Mesodermal cell (in vitro differentiated cells): ENCODE data around the gene ZNF831. TPM values are rescaled to one million over a fixed set of nuclear protein-coding genes. Genes with fewer than 3 reads are reported as not detected.

Experiments
- H3K27ac ChIP-seq: 2 replicates; pipeline ENCODE4 v1.7.0; 2013; ENCODE audit warnings: mild to moderate bottlenecking, low read depth, low read length, moderate library complexity; ENCODE audit not compliant: severe bottlenecking
- H3K36me3 ChIP-seq: 2 replicates; pipeline ENCODE4 v1.7.1; 2013; ENCODE audit warnings: mild to moderate bottlenecking, low read length, moderate library complexity; ENCODE audit not compliant: control insufficient read depth, insufficient read depth
- H3K4me1 ChIP-seq: one replicate; pipeline ENCODE4 v1.7.1; 2013; ENCODE audit warnings: mild to moderate bottlenecking, low read length; ENCODE audit not compliant: insufficient read depth, control insufficient read depth, poor library complexity, severe bottlenecking
- H3K4me3 ChIP-seq: 2 replicates; pipeline ENCODE4 v1.7.0; 2013; ENCODE audit warnings: low read length, control low read depth, mild to moderate bottlenecking; ENCODE audit not compliant: insufficient read depth, poor library complexity, severe bottlenecking; ENCODE audit errors: extremely low read depth
- H3K9me3 ChIP-seq: 2 replicates; pipeline ENCODE4 v1.7.1; 2013; ENCODE audit warnings: mild to moderate bottlenecking, low read length, moderate library complexity; ENCODE audit not compliant: control insufficient read depth
- WGBS, 2 experiments: methylation state at CpG; one replicate each; pipeline ENCODE4 v1.1.5; 2013; ENCODE audit warnings: missing lambda C conversion rate in 2 of 2; ENCODE audit not compliant: insufficient coverage in 2 of 2; 5-methylcytosine and 5-hydroxymethylcytosine counted together
- polyA plus RNA-seq, 2 experiments: library from polyadenylated mRNA; stranded (reverse); fragments of 50-300 nt; gene quantifications; one replicate each; pipeline ENCODE4 v1.2.3, GENCODE V29; 2013

ZNF831 gene
- polyA plus RNA-seq (2013, experiment 1 of 2) = not detected
- not detected for polyA plus RNA-seq (2013, experiment 2 of 2)

DNA sequence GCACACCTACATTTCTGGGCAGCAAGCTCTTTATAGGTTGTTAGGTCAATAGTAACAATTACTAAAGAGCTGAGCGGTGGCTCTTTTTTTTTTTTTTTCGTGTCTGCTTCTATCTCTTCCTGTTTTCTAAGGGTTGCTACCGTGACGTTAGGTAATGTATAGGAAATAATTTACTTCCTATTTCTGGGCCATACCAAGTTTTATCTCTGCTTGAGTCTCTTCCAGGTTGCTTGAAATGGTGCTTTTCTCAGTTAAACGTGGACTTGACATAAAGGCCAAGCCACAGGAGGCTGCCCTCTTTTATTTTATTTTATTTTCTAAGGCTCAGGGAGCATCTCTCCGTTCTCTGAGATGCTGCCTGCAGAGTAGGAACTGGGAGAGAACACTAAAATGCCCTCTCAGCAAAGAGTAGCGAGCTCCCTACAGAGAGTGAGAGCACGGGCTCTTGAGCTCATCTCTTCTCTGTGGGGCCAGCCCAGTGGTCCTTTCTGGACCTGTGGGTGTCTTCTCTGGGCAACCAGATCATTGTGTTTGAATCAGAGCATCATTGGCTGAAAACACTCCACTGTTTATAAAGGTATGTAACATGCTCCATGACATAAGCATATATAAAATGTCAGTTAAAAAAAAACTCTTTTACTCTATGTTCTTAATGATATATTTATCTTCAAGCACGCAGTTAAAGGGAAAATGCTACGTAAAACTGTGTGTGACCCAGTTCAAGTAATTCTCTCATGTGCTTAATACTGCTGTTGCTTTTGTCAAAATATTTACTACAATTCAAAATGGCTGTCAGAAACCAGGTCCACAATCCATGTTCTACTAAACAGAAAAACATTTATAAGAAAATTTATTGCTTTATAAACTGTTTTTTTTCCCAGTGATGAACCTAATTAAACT is at the start of gene ZNF831:
Gene ZNF831, plus strand, starts transcription at position 191 of the 900 bp plus-strand sequence. CDS start 27,199 bp downstream, outside the sequence.
- Histone ChIP-seq H3K4me1 (no peaks in the 10 kb centered on the region), H3K9me3 (no peaks in the 10 kb centered on the region), H3K27ac (no peak within 1 kb of the TSS), H3K36me3 (no peaks in the 10 kb centered on the region), H3K4me3 (no peak within 1 kb of the TSS)
- WGBS, 2 experiments = 81 to 94% methylated on average over 2 to 3 of the region's 10 CpGs

DNA sequence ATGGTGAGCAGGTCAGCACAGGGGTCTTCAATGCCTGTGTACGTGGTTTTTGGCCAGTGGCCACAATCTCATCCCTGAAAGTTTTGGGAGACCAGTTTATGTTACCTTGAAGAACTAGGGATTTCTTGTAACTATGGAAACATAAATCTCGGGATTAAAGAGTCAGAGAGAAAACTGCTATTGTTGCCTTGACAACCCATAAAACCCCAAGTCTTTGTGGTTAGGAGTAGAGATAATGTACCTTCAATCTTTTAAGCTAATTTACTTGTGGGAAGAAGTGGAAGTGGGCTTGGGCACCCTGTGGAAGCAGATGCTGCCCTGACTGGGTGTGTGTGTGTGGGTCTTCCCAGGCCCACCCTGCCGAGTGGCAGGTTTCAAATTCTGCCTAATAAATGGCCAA is 46.1 kb upstream of the ZNF831 start:
- peaks cover 10% of the 10 kb centered on the region for H3K9me3 ChIP-seq
- H3K36me3 ChIP-seq = no peaks in the 10 kb centered on the region
- WGBS, 2 experiments = 77 to 91% methylated on average over 1 to 2 of the region's 3 CpGs
- no peaks in the 10 kb centered on the region for H3K4me1 ChIP-seq
- no peak overlapping the region for H3K4me3 ChIP-seq
- H3K27ac ChIP-seq = no peak overlapping the region

DNA sequence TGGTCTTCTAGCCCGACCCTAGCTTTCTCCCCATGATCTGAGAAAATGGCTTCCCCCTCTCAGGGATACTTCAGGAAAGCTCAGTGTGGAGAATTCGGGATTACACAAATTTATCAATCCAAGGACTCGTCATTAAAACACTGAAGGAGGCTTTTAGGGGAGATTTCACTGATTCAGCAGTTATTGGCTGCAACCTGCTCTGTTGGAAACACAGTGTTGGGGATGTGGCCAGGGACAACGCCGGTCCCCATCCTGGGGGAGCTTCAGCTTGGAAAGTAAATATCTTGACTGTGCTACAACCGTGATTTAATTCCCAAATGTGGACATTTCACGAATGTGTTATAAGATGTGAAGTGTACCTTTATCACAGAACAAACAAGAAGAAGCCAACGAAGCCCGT is 44.8 kb upstream of the ZNF831 start:
- H3K36me3 ChIP-seq = no peaks in the 10 kb centered on the region
- H3K27ac ChIP-seq = no peak overlapping the region
- no peak overlapping the region for H3K4me3 ChIP-seq
- H3K9me3 ChIP-seq = peaks cover 10% of the 10 kb centered on the region
- WGBS, 2 experiments = 82 to 95% methylated on average over 4 to 5 of the region's 9 CpGs
- no peaks in the 10 kb centered on the region for H3K4me1 ChIP-seq

DNA sequence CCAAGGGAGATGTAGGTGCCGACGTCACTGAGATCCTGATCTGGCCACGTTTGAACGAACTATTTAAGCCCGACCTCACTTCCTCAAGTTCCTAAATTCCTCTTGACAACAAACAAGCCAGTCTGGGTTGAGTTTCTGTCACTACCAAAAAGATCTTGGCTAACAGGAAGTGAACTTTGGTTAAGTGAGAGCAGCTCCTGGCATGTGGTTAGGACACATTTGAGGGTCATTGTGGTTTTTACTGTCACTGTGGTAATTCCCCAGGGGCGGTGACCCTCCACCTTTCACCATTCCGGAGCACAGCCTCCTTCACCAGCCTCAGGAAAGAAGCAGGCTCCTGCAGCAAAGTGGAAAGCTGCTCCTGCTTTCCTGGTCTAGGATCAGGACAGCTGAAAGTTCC is 43.1 kb upstream of the ZNF831 start:
- WGBS, 2 experiments = 81 to 86% methylated on average over 5 to 7 of the region's 7 CpGs
- H3K9me3 ChIP-seq = peaks cover 10% of the 10 kb centered on the region
- H3K27ac ChIP-seq = no peak overlapping the region
- H3K36me3 ChIP-seq = no peaks in the 10 kb centered on the region
- H3K4me3 ChIP-seq = no peak overlapping the region
- H3K4me1 ChIP-seq = no peaks in the 10 kb centered on the region

DNA sequence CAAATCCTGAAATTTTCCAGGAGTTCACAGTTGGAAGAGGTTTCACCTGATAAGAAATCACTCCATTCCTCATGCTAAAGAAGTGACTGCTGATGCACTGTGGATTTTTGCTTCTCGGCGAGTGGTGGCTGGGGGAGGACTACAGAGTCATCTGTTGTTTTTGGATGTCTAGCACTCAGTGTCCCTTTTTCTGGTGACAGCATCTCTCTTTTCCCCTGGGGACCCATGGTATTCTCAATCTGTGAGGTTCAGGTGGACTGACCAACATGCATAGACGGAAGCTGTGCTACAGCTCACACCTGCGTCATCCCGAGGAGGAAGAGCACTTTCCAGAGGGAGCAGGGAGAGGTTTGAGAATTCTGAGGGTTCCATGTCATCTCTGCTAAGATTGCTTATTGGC is 42.7 kb upstream of the ZNF831 start:
- H3K27ac ChIP-seq = no peak overlapping the region
- 94 to 98% methylated on average over 3 to 5 of the region's 5 CpGs for WGBS, 2 experiments

DNA sequence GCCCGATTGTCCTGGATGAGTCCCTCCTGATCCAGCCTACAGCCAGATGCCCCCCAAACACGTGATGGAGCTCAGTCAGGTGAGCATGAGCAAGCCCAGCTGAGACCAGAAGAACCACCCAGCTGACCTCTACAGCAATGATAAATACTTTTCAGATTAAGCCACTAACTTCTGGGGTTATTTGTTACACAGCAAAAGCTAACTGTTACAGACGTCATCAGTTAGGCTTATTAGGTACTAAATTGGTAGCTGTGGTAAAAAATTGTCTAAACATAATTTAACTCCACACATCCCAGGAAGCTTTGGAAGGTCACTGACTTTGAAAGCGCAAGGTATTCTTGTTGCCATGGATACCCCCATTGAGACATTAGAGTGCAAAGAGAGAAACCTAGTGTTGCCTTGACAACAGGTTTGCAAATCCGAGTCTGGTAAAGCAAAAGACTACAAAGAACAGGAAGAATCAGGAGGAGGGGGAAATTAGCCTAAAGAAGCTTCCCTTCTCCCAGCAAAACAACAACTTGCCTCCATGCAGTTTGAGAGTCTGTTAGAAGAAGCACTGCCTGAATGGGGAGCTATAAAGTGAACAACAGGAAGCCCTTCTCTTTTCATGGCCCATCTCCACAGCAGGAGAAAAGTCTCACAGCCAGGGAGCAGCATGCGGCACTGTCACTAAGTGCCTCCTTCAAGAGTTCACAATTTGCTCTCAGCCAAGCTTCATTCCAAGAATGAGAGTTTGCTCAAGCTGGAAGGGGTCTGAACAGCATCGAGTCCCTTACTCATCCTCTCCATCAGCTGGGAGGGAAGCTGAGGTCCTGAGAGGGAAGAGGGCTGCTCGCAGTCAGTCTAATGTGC is 41.7 kb upstream of the ZNF831 start:
- no peak overlapping the region for H3K4me3 ChIP-seq
- peaks cover 10% of the 10 kb centered on the region for H3K9me3 ChIP-seq
- 48 to 59% methylated on average over 2 to 4 of the region's 8 CpGs for WGBS, 2 experiments
- H3K4me1 ChIP-seq = no peaks in the 10 kb centered on the region
- no peaks in the 10 kb centered on the region for H3K36me3 ChIP-seq
- peak overlapping the region; percentile 10 for H3K27ac ChIP-seq

More for the DNA sequence above, 42.7 kb upstream of the ZNF831 start:
- Histone ChIP-seq H3K4me3 (no peak overlapping the region), H3K36me3 (no peaks in the 10 kb centered on the region), H3K9me3 (peaks cover 10% of the 10 kb centered on the region), H3K4me1 (no peaks in the 10 kb centered on the region)

DNA sequence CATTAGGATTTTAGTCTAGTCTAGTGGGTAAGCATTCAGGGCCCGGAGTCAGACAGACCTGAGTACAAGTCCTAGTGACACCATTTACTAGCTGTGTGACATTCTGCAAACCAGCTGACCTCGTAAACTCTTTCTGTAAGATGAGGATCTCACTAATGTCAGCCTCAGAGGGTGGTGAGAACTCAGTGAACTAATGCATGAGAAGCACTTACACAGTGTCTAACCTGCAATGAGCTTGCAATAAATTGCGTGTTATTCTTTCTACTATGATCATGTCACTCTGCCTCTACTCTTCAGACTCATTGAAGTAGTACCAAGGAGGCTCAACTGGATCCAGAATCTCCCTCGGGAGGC is 41.1 kb upstream of the ZNF831 start:
- 79 to 89% methylated on average over 4 of the region's 4 CpGs for WGBS, 2 experiments
- H3K4me3 ChIP-seq = no peak overlapping the region
- no peak overlapping the region for H3K27ac ChIP-seq
- peaks cover 10% of the 10 kb centered on the region for H3K9me3 ChIP-seq
- no peaks in the 10 kb centered on the region for H3K4me1 ChIP-seq
- no peaks in the 10 kb centered on the region for H3K36me3 ChIP-seq

DNA sequence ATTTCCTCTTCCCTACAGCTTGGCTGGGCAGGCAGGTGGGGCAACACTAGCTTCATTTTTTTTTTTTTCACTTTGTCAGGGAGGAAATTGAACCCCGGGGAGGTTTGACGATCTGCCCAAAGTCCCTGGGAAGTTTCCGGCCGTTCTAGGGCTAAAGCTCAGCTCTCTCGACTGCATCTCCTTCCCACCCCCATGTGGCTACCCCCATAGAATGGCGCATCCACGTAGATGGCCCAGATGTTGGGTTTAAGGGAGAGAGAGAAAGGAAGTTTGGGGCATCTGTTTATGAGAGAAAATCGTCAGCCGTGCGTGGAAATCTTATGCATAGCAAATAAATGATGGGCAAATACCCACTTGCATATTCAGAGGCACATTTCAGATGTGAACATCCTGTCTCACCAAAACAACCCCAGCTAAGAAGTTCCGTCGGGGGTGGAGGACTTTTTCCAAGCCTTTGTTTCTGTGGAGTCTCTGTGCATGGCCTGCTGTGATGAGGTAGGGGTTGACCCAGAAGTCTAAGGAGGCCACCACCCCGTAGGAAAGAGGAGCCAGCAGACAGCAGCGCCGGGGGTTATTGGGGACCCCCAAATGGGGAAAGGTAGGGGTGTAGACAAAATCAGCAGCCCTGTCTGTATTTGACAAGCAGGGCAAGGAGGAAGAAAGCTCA is 40.5 kb upstream of the ZNF831 start:
- Histone ChIP-seq H3K36me3 (no peaks in the 10 kb centered on the region), H3K27ac (no peak overlapping the region), H3K9me3 (peaks cover 10% of the 10 kb centered on the region), H3K4me1 (no peaks in the 10 kb centered on the region), H3K4me3 (no peak overlapping the region)
- WGBS, 2 experiments = 86 to 89% methylated on average over 6 to 7 of the region's 15 CpGs

DNA sequence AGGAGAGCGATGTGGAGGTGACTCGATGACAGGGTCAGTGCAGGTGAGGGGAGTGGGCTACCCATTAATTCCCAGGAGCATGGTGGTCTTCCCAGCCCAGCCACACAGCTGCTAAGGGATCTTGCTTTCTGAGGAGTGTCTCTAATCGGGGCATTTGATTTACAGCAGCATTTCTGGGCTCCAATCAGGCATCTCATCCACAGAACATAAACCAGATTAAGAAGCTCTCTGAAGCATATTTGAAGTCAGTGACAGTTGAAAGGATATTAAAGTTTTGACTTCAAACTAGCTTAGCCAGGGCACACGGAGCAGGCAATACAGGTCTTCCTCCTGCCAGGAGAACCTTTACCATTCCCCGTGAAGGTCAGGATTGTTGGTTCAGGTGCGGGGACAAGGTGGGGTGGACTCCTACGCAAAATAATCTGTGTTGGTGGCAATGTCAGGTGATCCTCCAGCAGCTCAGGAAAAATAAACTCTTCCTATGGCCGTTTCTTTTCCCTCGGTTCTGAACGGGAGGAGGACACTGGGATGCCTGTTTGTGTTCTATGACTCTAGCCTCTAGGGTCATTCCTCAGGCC is 39.9 kb upstream of the ZNF831 start:
- Histone ChIP-seq H3K4me3 (no peak overlapping the region), H3K27ac (no peak overlapping the region), H3K4me1 (no peaks in the 10 kb centered on the region), H3K36me3 (no peaks in the 10 kb centered on the region), H3K9me3 (peaks cover 10% of the 10 kb centered on the region)
- 90 to 96% methylated on average over 7 to 8 of the region's 10 CpGs for WGBS, 2 experiments
